Ishikawa (cell line): ENCODE results near the gene ARHGEF28.

ENCODE experiments used
- CEBPB ChIP-seq: IDR thresholded peaks from 2 replicates; pipeline ENCODE4 v1.6.1; 2012
- CREB1 ChIP-seq: IDR thresholded peaks from 2 replicates; pipeline ENCODE4 v1.6.1; 2012; ENCODE audit warnings: low read depth
- EGR1 ChIP-seq: IDR thresholded peaks from 2 replicates; pipeline ENCODE4 v1.6.1; 2012
- EP300 ChIP-seq: IDR thresholded peaks from 2 replicates; pipeline ENCODE4 v1.6.1; 2012; ENCODE audit warnings: borderline replicate concordance
- FOXM1 ChIP-seq: IDR thresholded peaks from 2 replicates; pipeline ENCODE4 v1.6.1; 2012; ENCODE audit warnings: low read depth, borderline replicate concordance
- NFIC ChIP-seq: IDR thresholded peaks from 2 replicates; pipeline ENCODE4 v1.6.1; 2012
- RAD21 ChIP-seq: IDR thresholded peaks from 2 replicates; pipeline ENCODE4 v1.6.1; 2012; ENCODE audit warnings: low read depth
- TAF1 ChIP-seq: IDR thresholded peaks from 2 replicates; pipeline ENCODE4 v1.6.1; 2012; ENCODE audit warnings: low read depth, mild to moderate bottlenecking
- TCF12 ChIP-seq: IDR thresholded peaks from 2 replicates; pipeline ENCODE4 v1.6.1; 2012; ENCODE audit warnings: low read depth
- TEAD4 ChIP-seq: IDR thresholded peaks from 2 replicates; pipeline ENCODE4 v1.6.1; 2012
- YY1 ChIP-seq: IDR thresholded peaks from 2 replicates; pipeline ENCODE4 v1.6.1; 2012; ENCODE audit warnings: low read depth
- ZBTB7A ChIP-seq: IDR thresholded peaks from 2 replicates; pipeline ENCODE4 v1.6.1; 2012; ENCODE audit warnings: low read depth
- TF ChIP-seq, protein P1 (sequence below): IDR thresholded peaks from 2 replicates; pipeline ENCODE4 v1.6.1; 2012
- TF ChIP-seq, protein P2 (sequence below): IDR thresholded peaks from 2 replicates; pipeline ENCODE4 v1.6.1; 2012; ENCODE audit warnings: low read depth, mild to moderate bottlenecking
- TF ChIP-seq, protein P3 (sequence below): IDR thresholded peaks from 2 replicates; pipeline ENCODE4 v1.6.1; 2012

The ARHGEF28 gene

GRCh38 chr5:73935719-73936118 is 309.7 kb downstream of the ARHGEF28 start:
- TF ChIP-seq, protein P1, sequence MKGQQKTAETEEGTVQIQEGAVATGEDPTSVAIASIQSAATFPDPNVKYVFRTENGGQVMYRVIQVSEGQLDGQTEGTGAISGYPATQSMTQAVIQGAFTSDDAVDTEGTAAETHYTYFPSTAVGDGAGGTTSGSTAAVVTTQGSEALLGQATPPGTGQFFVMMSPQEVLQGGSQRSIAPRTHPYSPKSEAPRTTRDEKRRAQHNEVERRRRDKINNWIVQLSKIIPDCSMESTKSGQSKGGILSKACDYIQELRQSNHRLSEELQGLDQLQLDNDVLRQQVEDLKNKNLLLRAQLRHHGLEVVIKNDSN: no peak
- TF ChIP-seq ZBTB7A (no peak), EGR1 (no peak), TEAD4 (no peak), RAD21 (no peak), TCF12 (no peak), CEBPB (no peak), TAF1 (no peak)

GRCh38 chr5:73938280-73938937 is 312.4 kb downstream of the ARHGEF28 start:
- TF ChIP-seq YY1: no peak
- TF ChIP-seq, protein P1: no peak
- TF ChIP-seq, protein P2, sequence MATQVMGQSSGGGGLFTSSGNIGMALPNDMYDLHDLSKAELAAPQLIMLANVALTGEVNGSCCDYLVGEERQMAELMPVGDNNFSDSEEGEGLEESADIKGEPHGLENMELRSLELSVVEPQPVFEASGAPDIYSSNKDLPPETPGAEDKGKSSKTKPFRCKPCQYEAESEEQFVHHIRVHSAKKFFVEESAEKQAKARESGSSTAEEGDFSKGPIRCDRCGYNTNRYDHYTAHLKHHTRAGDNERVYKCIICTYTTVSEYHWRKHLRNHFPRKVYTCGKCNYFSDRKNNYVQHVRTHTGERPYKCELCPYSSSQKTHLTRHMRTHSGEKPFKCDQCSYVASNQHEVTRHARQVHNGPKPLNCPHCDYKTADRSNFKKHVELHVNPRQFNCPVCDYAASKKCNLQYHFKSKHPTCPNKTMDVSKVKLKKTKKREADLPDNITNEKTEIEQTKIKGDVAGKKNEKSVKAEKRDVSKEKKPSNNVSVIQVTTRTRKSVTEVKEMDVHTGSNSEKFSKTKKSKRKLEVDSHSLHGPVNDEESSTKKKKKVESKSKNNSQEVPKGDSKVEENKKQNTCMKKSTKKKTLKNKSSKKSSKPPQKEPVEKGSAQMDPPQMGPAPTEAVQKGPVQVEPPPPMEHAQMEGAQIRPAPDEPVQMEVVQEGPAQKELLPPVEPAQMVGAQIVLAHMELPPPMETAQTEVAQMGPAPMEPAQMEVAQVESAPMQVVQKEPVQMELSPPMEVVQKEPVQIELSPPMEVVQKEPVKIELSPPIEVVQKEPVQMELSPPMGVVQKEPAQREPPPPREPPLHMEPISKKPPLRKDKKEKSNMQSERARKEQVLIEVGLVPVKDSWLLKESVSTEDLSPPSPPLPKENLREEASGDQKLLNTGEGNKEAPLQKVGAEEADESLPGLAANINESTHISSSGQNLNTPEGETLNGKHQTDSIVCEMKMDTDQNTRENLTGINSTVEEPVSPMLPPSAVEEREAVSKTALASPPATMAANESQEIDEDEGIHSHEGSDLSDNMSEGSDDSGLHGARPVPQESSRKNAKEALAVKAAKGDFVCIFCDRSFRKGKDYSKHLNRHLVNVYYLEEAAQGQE: no peak
- no peak for TF ChIP-seq CREB1
- TF ChIP-seq FOXM1: no peak
- TF ChIP-seq RAD21: no peak
- TF ChIP-seq, protein P3, sequence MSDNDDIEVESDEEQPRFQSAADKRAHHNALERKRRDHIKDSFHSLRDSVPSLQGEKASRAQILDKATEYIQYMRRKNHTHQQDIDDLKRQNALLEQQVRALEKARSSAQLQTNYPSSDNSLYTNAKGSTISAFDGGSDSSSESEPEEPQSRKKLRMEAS: no peak
- no peak for TF ChIP-seq EP300
- TF ChIP-seq ZBTB7A: no peak
- no peak for TF ChIP-seq TAF1
- no peak for TF ChIP-seq NFIC
- no peak for TF ChIP-seq EGR1
- TF ChIP-seq CEBPB: no peak
- TF ChIP-seq TCF12: no peak
- TF ChIP-seq TEAD4: no peak

DNA sequence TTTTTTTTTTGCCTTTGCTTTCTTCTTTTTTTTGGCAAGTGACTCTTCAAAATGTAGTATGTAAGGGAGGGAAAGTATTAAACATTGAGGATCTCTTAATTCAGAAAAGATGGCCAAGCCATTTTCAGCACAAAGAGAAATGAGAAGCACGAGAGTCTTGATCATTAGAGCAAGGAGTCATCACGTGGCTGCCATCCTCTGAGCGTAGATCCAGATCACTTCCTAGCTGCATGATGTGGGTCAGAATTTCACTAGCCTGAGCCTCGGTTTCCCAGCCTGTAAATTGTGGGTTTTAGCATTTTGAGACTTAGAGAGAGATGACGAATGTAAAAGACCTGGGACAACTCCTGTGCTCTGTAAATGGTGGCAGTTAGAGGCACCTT is 312.9 kb downstream of the ARHGEF28 start:
- no peak for TF ChIP-seq EP300
- TF ChIP-seq, protein P2: no peak
- no peak for TF ChIP-seq CEBPB
- no peak for TF ChIP-seq YY1
- no peak for TF ChIP-seq TCF12
- TF ChIP-seq, protein P1: no peak
- no peak for TF ChIP-seq ZBTB7A
- TF ChIP-seq CREB1: no peak
- TF ChIP-seq TEAD4: no peak
- no peak for TF ChIP-seq RAD21
- TF ChIP-seq, protein P3: no peak
- TF ChIP-seq TAF1: no peak
- TF ChIP-seq EGR1: no peak
- no peak for TF ChIP-seq FOXM1
- no peak for TF ChIP-seq NFIC

GRCh38 chr5:73939557-73939956 is 313.6 kb downstream of the ARHGEF28 start:
- TF ChIP-seq TAF1: no peak
- TF ChIP-seq YY1: no peak
- TF ChIP-seq CREB1: no peak
- TF ChIP-seq, protein P1: no peak
- no peak for TF ChIP-seq CEBPB
- no peak for TF ChIP-seq ZBTB7A
- TF ChIP-seq NFIC: no peak
- TF ChIP-seq RAD21: no peak
- no peak for TF ChIP-seq TEAD4

GRCh38 chr5:73940026-73940425 is 314.0 kb downstream of the ARHGEF28 start:
- TF ChIP-seq RAD21: no peak
- TF ChIP-seq EP300: no peak
- no peak for TF ChIP-seq NFIC
- no peak for TF ChIP-seq TCF12
- TF ChIP-seq CREB1: no peak
- TF ChIP-seq, protein P1: no peak
- TF ChIP-seq EGR1: no peak
- TF ChIP-seq, protein P3: no peak
- TF ChIP-seq, protein P2: no peak
- TF ChIP-seq FOXM1: no peak
- TF ChIP-seq TAF1: no peak
- TF ChIP-seq CEBPB: no peak
- TF ChIP-seq TEAD4: no peak
- no peak for TF ChIP-seq ZBTB7A
- TF ChIP-seq YY1: no peak
